SIG-M5 treated with dmso at 0.1 percent for 504 hours (cell line): Measurements from ENCODE around the gene AUTS2.

Experiments used
- DNase-seq: peaks from one replicate; lab custom pipeline; 2025; ENCODE audit not compliant: unreplicated experiment; lab: John Stamatoyannopoulos, UW

Gene AUTS2

DNA sequence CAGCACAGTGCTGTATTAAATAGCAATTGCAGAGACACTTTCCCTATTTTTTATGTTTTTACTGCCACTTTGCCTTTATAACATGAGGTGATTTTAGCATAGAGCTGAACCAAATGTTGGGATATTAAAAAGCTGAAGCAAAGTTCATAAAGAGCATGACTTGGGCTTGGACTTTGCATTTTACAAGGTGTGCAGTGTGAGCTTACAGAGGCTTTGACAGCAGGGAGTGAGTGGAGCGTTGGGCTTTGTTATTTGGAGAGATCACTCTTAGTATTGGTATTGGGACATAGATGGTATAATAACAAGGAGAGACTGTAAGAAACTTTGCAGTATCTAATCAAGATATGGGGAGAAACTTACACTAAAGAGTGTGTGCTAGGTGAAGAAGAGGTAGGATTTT, 449.1 kb downstream of the AUTS2 start:
- no peak for DNase-seq

DNA sequence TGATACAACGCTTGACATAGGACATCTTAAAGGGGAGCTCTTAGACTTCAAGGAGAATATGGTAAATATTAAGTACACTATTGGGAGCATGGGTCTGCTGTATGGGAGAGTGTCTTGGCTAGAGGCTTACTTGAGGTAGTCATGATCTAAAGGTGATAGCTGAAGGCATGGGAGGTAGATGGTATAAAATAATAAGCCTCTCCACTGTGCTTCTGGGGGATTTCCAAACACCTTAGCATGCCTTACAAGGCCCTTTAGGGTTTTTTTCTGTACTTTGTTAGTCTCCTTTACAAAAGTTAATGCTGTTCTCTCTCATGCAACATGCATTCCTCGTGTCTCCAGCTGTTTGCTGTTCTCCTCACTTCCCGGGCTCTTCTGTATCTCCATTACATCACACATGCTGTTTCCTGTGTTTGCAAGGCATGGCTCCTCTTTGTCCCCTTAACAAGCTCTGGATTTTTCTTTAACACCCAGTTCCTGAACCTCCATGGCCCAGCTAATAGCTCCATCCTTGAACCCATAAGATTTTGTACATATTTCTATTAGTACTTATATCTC, 449.7 kb downstream of the AUTS2 start:
- no peak for DNase-seq

DNA sequence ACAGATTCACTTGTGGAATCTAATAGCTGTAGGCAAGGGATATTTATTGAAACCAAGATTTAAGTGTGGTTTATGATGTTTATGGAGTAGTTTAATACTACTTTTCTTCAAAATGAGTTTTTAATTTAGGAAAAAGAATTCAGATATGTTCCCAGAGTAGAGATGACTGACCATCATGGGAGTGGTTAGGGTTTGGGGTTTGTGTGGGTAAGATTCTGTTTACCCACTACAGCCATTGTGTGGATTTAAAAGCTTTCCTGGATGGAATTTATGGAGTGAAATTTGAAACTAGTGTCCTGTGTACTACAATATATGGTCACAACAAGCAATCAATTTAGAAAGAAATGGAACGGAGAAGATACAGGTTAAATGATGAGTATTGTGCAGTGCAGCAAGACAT, 453.5 kb downstream of the AUTS2 start:
- DNase-seq = no peak

DNA sequence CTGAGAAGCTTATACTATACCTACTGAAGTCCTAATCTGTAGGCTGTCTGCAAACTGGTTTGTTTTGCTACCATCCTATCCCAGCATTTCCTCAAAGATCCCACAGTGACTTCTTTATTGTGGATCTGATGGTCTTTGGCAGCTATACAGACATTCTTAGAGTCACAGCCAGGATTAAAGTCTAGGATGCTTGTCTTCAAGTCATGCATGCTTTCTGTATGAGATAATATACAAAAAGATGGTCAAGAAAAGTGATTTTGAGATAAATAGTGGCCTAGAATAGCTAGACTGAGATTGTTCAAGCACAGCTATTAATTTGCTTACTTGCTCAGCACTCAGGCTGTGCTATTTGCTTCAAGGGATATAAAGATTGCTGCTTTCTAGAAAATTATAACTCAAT, 454.4 kb downstream of the AUTS2 start:
- DNase-seq = no peak

DNA sequence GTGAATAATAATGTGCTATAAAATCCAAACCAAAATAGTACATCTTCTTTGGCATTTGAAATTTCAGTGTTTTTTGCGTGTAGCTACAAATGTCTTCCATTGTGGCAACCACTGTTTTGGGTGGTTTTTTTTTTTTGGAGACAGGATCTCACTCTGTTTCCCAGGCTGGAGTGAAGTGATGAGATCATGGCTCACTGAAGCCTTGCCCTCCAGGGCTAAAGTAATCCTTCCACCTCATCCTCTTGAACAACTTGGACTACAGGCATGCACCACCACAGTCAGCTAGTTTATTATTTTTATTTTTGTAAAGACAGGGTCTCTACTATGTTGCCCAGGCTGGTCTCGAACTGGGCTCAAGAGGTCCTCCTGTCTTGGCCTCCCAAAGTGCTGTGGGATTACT, 455.1 kb downstream of the AUTS2 start:
- DNase-seq = no peak

DNA sequence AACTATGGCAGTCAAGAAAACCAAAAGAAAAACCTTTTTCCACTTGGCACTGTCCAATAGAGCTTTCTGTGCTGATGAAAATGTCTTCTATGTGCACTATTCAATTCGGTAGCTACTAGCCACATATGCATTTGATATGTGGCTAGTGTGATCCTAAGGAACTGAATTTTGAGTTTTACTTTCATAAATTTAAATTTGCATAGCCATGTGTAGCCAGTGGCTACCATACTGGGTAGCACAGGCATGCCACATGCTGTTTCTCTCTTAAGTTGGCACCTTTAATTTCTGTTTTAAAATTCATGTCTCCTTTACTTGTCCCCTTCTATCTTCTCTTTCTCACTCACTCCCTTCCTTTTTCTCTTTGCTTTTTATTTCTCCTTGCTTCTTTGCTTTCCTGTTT, 455.7 kb downstream of the AUTS2 start:
- DNase-seq = no peak

DNA sequence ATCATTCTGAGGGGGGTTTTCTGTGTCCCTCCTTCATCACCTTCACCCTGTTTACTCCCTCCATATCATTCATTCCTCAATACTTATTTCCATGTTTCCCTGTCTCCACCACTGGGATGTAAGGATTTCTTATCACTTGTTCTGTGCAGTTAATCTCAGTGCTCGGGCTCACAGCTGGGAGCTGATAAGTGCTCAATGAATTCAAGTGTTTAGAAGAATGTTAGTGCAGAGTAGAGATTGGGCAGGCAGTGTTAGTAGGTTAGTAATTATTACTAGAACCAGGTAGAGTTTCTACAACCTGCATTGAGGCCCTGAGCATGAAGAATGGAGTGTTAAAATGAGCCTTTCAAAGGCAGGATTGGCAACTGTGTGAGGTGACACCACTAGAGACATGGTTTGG, 458.1 kb downstream of the AUTS2 start:
- DNase-seq = no peak

DNA sequence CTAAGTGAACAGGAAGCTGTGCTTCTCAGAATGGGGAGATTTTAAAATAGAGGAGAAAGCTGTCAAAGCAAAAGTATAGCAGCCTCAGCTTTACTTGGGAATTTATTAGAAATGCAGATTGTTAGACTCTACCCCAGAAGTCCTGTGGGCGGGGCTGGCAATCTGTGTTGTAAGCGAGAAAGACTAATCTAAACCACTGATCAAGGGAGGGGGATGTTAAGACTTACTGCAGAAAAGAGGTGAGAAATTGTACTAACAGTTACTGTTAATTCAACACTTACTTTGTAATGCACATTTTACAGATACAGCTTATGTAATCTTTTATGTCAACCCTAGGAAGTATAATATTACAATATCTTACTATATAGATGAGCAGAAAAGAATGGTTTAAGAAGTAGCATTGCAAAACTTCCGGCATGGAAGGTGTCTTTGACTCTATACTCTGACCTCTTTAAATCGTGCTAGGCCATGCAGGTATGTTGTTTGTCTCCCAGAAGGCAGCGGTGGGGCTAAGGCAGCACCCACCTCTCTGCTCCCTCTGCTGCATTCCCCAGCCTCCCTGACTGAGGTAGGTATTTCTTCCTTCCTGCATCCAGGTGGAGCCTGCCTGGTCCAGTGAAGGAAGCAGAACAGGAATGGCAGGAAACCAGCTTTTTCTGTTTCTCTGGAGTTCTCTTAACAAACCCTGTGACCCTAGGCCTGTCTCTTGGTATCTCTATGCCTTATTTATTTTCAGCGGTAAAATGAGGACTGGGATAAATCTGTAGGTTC, 462.2 kb downstream of the AUTS2 start:
- no peak for DNase-seq

DNA sequence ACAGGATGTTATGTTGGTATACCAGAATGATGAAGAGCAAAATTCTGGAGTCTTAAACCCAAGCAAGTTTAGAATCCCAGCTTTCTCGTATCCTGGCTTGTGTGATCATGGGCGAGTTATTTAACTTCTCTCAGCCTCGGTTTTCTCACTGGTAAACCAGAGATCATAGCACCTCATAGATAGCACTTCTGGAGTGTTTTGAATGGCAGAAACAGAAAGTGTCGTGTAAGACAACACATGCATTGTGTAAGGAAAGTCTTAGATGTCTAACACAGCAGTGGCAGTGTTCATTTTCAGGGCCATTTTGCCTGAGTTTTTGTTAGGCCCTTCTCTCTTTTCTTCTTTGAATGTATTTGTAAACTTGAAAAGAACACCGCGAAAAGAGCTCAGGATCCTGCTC, 465.1 kb downstream of the AUTS2 start:
- no peak for DNase-seq

DNA sequence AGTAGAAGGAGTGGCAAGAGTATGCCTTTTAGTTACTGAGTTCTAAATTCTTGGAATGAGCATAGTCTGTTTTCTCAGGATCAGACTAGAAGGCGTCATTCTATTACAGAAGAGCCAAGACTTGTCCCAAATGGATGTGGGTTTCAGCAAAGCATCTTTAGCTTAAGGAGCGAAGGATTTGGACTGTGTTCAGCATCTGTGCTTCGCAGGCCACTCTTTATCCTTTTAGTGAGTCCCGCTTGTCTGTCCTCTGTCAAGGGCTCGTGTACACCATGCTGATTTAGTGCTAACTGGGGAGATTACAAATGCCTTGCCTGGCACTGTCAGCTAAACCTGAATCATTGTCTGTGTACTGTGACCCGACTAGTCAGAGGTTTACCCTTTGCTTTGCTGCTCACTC, 465.7 kb downstream of the AUTS2 start:
- DNase-seq = no peak

DNA sequence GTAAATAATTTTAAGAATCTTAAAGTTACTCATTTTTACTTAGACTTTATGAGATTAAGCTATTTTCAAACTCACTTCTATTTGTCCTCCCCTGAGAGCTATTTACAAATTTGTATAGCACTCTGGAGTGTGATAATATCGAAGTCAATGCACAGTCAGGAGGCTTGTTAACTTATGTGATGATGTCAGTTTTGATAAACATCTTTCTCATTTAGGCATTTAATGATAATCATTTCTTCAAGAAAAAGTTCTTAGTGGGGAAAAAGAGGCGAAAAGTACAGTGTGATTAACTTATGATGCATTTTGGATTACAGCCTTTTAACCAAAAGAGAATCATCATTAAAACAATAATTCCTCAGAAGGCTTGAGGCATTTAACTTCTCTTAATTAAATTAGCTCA, 468.6 kb downstream of the AUTS2 start:
- DNase-seq = no peak

DNA sequence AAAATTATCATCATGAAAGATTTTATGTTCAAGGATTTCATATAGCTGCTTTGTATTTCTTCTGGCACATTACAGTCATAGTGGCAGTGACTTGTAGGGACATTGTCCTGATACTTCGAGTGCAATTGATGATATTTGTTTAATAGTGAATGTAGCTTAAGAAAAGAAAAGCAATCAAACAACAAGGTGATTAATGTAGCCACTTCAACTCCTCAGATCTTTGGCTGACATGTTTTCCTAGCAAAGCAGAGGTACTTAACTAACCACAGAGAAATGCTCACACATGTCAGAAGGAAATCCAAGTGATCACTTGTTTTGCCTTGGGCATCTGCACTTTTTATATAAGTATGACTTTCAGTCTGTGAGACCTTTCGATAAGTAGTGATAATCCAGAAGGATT, 470.3 kb downstream of the AUTS2 start:
- no peak for DNase-seq

DNA sequence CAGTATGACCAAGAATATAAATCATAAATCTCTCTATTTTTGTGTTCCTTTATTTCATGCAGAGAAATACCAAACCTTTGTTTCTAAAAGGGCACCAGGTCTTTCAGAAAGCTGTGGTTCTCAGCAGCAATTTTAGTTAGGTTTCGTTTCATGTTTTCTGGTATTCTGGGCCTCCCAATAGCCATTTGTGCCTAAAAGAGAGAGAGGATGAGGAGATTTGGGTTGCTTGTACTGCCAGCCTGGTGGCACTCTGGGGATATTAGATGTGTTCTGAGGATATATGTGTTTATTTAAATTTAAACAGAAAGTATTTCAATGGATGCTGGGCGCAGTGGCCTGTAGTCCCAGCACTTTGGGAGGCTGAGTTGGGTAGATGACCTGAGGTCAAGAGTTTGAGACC, 471.7 kb downstream of the AUTS2 start:
- DNase-seq = no peak

DNA sequence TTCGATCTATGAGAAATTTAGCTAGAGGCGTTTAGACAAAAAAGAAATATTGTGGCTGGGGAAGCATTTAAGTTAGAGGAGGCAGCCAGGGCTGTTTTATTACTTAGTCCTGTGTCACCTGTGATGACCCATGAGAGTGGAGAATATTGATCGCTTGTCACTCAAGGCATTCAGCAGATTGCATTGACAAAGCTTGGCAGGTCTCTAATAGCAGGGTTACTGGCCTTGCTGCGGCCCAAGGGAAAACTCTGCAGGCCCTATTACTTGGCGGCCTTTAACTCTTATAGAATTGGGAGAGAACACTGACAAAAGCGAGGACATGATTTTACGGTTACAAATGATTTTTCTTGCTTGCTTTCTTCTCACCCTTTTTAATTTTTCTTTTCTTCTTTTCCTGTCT, 473.5 kb downstream of the AUTS2 start:
- DNase-seq = no peak

DNA sequence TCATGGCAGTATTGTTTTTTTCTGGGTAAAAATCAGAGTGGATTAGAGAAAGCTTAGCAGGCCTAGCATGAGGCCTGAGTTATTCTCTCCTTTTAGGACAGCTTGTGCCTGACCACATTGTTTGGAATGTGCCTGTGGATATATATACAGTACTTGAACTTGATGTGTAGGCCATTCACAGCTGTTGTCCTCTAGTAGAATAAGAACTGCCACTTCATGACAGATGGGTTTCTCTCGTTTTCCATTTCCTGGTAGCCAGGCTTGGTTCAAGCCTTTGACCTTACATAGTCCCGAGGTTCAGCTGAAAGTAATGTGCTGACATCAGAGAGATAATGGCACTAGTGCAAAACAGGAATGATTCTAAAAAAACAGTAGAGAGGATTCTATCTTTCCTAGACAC, 473.9 kb downstream of the AUTS2 start:
- DNase-seq = no peak

DNA sequence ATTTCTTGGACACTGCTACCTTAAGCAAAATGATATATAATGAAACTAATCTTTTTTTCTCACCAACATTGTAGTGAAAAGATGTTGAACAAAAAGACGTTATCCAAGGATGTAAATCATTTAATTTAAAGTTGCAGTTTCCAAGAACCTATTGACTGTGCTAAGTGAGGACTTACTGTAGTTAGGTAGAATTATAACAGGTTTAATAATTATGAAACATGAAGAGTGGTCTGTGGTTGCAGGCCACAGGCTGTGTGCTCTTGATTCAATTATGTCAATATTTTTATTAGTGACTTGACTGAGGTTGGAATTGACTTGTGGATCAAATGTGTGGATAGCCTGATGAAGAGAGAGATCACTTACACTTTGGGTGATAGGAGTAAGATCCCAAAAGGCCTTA, 478.1 kb downstream of the AUTS2 start:
- DNase-seq = no peak

DNA sequence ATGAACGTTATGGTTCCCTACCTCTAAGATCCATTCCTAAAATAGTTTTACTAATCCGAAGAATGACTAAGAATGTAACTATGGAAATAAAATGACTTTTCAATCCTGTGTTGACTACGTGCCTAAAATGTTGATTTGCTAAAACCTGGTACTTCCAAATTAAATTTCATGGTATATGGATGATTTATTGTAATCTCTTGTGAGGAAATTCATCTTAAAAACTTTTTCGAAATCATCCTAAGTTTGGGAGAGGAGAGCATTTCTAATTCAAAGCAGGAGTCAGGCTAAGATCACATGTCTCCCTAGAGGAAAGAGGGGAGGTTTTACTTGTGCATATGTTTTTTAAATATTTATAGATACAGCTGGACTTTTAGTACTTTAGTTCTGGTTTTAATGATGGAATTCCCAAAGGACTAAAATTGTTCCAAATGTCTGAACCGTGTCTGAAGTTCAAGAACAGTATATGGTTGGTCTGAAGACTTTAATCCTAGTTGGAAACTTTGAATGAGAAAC, 483.9 kb downstream of the AUTS2 start:
- no peak for DNase-seq

DNA sequence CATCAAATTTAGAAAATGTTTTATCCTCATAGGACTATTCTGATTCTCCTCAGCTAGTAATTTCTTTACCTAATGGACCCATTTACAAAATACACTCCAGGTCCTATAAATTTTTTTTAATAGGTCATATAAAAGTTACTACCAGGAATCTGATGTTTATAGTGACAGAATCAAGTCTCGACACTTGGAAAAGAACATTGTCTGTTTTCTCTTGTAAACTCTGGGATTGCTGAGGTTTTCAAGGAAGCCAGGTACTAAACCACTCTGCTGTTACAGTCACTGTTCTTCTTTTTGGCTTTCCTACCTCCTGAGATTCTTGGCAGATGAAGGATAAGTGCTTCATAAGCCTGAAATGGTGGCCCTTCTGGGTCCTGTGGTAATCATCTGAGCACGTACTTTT, 493.1 kb downstream of the AUTS2 start:
- no peak for DNase-seq

DNA sequence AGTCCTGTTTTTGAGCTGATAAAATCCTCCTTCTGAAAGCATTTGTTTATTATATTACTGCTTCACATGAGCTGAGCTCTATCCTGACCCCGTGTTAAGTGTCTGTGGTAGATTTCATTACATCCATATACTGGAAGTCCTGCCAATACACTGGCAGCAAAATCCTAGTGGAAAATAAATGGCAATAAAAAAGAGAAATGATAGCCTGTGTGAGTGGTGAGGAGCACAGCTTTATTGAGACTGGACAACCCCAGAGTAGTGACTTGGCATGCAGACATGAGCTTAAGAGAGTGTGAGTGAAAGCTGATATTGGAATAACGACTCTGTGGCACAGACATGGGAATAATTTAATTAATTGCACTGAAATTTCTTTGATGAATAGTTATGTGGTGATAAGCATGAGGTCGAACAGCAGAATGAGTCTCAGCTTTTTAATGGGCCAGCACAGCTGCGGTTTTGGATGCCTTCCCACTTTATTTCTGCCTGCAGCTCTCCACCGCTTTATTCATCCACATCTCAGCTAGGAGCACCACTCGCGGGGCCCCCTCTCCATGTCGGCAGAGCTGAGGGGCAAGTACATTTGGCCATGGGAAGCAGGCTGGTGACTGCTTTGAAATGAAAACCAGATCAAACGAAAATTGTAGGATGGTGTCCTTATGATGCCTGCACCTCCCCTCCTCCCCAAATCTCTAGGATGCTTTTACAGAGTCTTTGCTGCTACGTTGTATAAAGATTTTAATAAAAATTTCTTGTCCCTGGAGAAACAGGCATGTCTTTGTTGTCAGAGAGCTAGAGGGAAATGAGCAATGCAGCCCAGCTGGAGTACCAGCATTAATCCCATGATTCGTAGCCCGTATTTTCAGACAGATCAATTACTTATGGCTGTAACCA, 494.3 kb downstream of the AUTS2 start:
- no peak for DNase-seq

DNA sequence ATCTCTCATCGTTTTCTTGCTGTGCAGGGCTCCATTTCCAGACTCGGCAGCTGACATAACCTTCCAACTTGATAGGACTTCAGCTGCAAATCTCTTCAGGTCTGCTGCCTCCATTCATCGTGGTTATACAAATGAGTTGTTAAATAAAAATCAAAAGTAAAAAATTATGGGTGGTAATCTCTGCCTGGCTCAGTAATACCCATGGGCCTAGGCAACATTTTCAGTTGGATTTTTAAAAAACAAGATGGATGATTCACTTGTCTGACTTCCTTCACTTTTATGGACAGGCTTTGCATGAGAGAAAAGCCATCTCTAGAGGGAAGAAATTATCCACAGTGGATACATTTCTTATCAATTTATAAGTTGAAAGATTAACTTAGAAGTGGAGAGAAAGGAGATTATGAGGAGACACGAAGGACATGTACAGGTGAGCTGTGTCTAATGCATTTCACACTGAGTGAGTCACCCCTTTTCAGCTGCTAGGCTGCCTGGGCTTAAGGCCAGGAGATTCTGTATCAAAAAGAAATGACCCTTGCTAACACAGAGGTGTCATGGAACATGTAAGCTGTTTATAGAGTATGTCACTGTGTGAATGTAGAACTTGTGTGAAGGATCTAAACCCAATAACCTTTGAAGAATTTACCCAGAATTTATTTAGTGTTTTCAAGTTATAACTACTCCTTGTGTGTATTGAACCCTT, 495.1 kb downstream of the AUTS2 start:
- no peak for DNase-seq

DNA sequence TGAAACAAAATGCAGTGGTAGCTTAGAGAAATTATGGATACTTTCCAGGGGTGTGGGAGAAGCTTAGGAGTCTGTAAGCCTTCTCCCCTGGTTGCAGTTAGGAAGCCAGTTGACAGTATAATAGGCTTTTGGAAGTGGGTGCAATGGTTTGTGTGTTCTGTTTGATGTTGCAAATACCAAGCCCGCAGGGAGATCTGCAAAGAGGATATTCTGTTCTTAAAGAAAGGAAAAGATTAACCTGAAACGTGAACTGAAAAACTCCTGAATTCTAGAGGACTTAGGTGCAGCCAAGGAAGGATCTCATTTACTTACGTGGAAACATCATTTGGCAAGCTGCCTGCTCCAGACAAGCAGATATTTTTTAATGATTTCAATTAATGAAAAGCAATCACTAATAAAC, 496.6 kb downstream of the AUTS2 start:
- no peak for DNase-seq
